Hepatocyte (in vitro differentiated cells): Measurements from ENCODE around the gene APBA2. TPM values are rescaled to one million over a fixed set of nuclear protein-coding genes. Genes with fewer than 3 reads are reported as not detected.

Source experiments
- DNase-seq: peaks from one replicate; pipeline ENCODE4 v3.0.0-alpha.2; 2016; ENCODE audit warnings: low spot score
- H2AFZ ChIP-seq: fragments of 200-600 bp; sonication (generic); 2 replicates; pipeline ENCODE4 v1.6.0; 2016; ENCODE audit warnings: antibody characterized with exemption, mild to moderate bottlenecking
- H3K27ac ChIP-seq: fragments of 200-600 bp; sonication (generic); 2 replicates; pipeline ENCODE4 v1.5.1; 2016; ENCODE audit warnings: mild to moderate bottlenecking
- H3K27me3 ChIP-seq: fragments of 200-600 bp; sonication (generic); 2 replicates; pipeline ENCODE4 v1.6.1; 2016
- H3K36me3 ChIP-seq: fragments of 200-600 bp; sonication (generic); replicated peaks from 2 replicates; pipeline ENCODE4 v1.5.1; 2016; ENCODE audit warnings: low read depth; ENCODE audit not compliant: insufficient read depth
- H3K4me1 ChIP-seq: fragments of 200-600 bp; sonication (generic); 2 replicates; pipeline ENCODE4 v1.5.1; 2016; ENCODE audit warnings: mild to moderate bottlenecking, moderate library complexity; ENCODE audit not compliant: insufficient read depth
- H3K4me2 ChIP-seq: fragments of 200-600 bp; sonication (generic); 2 replicates; pipeline ENCODE4 v1.6.0; 2016
- H3K4me3 ChIP-seq: fragments of 200-600 bp; sonication (generic); 2 replicates; pipeline ENCODE4 v1.5.1; 2016; ENCODE audit warnings: mild to moderate bottlenecking
- H3K79me2 ChIP-seq: fragments of 200-600 bp; sonication (generic); 2 replicates; pipeline ENCODE4 v1.6.0; 2017; ENCODE audit warnings: mild to moderate bottlenecking
- H3K9me2 ChIP-seq: fragments of 200-600 bp; sonication (generic); replicated peaks from 2 replicates; pipeline ENCODE4 v1.6.0; 2017; ENCODE audit warnings: mild to moderate bottlenecking; ENCODE audit not compliant: insufficient read depth
- H3K9me3 ChIP-seq: fragments of 200-600 bp; sonication (generic); 2 replicates; pipeline ENCODE4 v1.5.1; 2016; ENCODE audit warnings: low read depth, mild to moderate bottlenecking
- H4K20me1 ChIP-seq: fragments of 200-600 bp; sonication (generic); 2 replicates; pipeline ENCODE4 v1.6.0; 2016; ENCODE audit warnings: mild to moderate bottlenecking; ENCODE audit not compliant: insufficient read depth, poor library complexity, severe bottlenecking
- CTCF ChIP-seq: fragments of 200-600 bp; sonication (generic); IDR thresholded peaks from 2 replicates; pipeline ENCODE4 v1.5.1; 2016; ENCODE audit warnings: antibody characterized with exemption, mild to moderate bottlenecking; ENCODE audit not compliant: poor library complexity
- EZH2 ChIP-seq: fragments of 200-600 bp; sonication (generic); IDR thresholded peaks from 2 replicates; pipeline ENCODE4 v1.6.1; 2016; ENCODE audit warnings: antibody characterized with exemption, mild to moderate bottlenecking, borderline replicate concordance
- EZH2phosphoT487 ChIP-seq: fragments of 200-600 bp; sonication (generic); IDR thresholded peaks from one replicate; pipeline ENCODE4 v1.6.1; 2018; ENCODE audit warnings: antibody characterized with exemption, mild to moderate bottlenecking, low read depth, moderate library complexity; ENCODE audit not compliant: unreplicated experiment, severe bottlenecking
- WGBS: methylation state at CpG from one replicate; pipeline ENCODE4 v1.1.6; 2016; ENCODE audit warnings: low lambda C conversion rate; ENCODE audit errors: missing lambda C conversion rate; 5-methylcytosine and 5-hydroxymethylcytosine counted together
- polyA plus RNA-seq: library from polyadenylated mRNA; unstranded; fragments of >200 nt; fragmentation: Nextera tagmentation; extraction: Ambion mirVana; gene quantifications from 2 replicates; pipeline ENCODE4 v1.2.1, GENCODE V29; 2016
- total RNA-seq: library from RNA; depleted of rRNA; stranded (reverse); fragments of >200 nt; gene quantifications from 2 replicates; pipeline ENCODE4 v1.2.3, GENCODE V29; 2014

The APBA2 gene
- total and polyA plus RNA-seq, 2 experiments from 2014 or later, result 8.4 to 10.1 TPM

GRCh38 chr15:28996289-28996688, 110.5 kb downstream of the APBA2 start:
- Histone ChIP-seq H3K4me3 (no peak overlapping the region), H3K9me2 (no peaks in the 10 kb centered on the region), H2AFZ (no peak overlapping the region), H3K27me3 (no peaks in the 10 kb centered on the region), H3K36me3 (no peaks in the 10 kb centered on the region), H3K27ac (no peak overlapping the region), H3K79me2 (no peaks in the 10 kb centered on the region), H3K4me1 (no peaks in the 10 kb centered on the region), H3K4me2 (no peak overlapping the region), H4K20me1 (no peaks in the 10 kb centered on the region), H3K9me3 (no peaks in the 10 kb centered on the region)
- no peak for TF ChIP-seq EZH2phosphoT487
- TF ChIP-seq EZH2, result no peak
- no peak for TF ChIP-seq CTCF
- WGBS, result 92% methylated on average over 5 of the region's 5 CpGs
- DNase-seq, result no peak

DNA sequence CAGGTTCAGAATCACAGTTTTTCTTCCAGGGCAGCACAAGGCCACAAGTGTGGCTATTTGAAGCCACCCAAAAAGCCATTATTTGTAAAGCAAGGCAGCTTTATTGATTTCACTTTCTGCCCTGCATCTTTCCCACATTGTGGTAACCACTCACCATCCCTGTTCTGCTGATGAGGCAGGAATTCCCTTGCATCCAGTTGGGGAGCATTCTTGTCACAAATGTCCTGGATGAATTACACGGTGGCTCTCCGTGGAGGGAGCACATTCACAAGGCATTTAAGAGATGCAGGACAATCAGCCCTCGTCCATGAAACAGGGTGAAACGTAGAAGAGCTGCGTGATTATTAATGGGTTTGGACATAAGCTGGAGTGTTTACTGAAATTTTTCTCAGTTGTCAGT, 111.2 kb downstream of the APBA2 start:
- WGBS, result 87% methylated on average over 5 of the region's 5 CpGs
- Histone ChIP-seq H2AFZ (no peak overlapping the region), H3K4me2 (no peak overlapping the region), H3K27ac (no peak overlapping the region), H4K20me1 (no peaks in the 10 kb centered on the region), H3K27me3 (no peaks in the 10 kb centered on the region), H3K79me2 (no peaks in the 10 kb centered on the region), H3K36me3 (no peaks in the 10 kb centered on the region), H3K4me1 (no peaks in the 10 kb centered on the region), H3K4me3 (no peak overlapping the region), H3K9me3 (no peaks in the 10 kb centered on the region), H3K9me2 (no peaks in the 10 kb centered on the region)
- no peak for TF ChIP-seq EZH2
- TF ChIP-seq CTCF, result no peak
- TF ChIP-seq EZH2phosphoT487, result no peak
- DNase-seq, result no peak

DNA sequence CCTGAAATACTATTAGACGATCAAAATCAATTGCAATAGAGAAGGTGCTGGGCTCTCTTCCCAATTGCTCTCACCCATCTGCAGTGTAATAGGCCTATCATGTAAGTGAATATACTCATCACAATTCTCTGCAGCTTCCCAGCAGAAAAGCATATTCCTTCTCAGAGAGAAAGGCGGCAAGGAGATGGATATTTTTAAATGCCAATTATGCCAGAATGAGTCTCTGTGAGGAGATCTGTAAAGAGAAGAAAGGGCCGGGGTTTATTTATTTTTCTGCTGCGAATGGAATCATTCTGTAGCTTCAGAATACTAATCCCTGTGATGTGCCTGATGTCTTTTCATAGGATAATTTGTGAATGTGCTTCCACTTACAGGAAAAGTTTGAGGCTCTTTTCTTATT, 112.0 kb downstream of the APBA2 start:
- Histone ChIP-seq H3K4me2 (no peak overlapping the region), H3K27ac (no peak overlapping the region), H3K36me3 (no peaks in the 10 kb centered on the region), H3K79me2 (no peaks in the 10 kb centered on the region), H2AFZ (no peak overlapping the region), H3K9me3 (no peaks in the 10 kb centered on the region), H4K20me1 (no peaks in the 10 kb centered on the region), H3K4me3 (no peak overlapping the region), H3K27me3 (no peaks in the 10 kb centered on the region), H3K9me2 (no peaks in the 10 kb centered on the region), H3K4me1 (no peaks in the 10 kb centered on the region)
- DNase-seq, result no peak
- WGBS, result 93% methylated on average over 4 of the region's 4 CpGs
- TF ChIP-seq CTCF, result no peak
- TF ChIP-seq EZH2phosphoT487, result no peak
- no peak for TF ChIP-seq EZH2

- H3K4me3 ChIP-seq, result no peak overlapping the region
- no peaks in the 10 kb centered on the region for H3K27me3 ChIP-seq
- no peaks in the 10 kb centered on the region for H3K9me2 ChIP-seq
- no peak overlapping the region for H3K27ac ChIP-seq
- no peak for DNase-seq
- WGBS, result 95% methylated on average over 5 of the region's 5 CpGs
- H3K4me2 ChIP-seq, result no peak overlapping the region
- H4K20me1 ChIP-seq, result no peaks in the 10 kb centered on the region
- H3K9me3 ChIP-seq, result no peaks in the 10 kb centered on the region
- H3K79me2 ChIP-seq, result no peaks in the 10 kb centered on the region
- no peaks in the 10 kb centered on the region for H3K4me1 ChIP-seq
- TF ChIP-seq EZH2phosphoT487, result no peak
- TF ChIP-seq CTCF, result no peak
- no peak for TF ChIP-seq EZH2
- H2AFZ ChIP-seq, result no peak overlapping the region
- no peaks in the 10 kb centered on the region for H3K36me3 ChIP-seq
Observed at GRCh38 chr15:28998511-28998910, 112.7 kb downstream of the APBA2 start.
